Ascending aorta (tissue), 2 donors: ENCODE data around the gene GCNT1. TPM values are rescaled to one million over a fixed set of nuclear protein-coding genes. Genes with fewer than 3 reads are reported as not detected.
"Not testable (repeated sequence)": the region's sequence is repeated elsewhere in the genome, so short reads cannot be mapped to it uniquely, and the experiment has no call there.

ENCODE experiments used
- DNase-seq, 2 donors: peaks; one replicate each; pipeline ENCODE4 v3.0.0-alpha.2; 2019; ENCODE audit warnings: low spot score in 2 of 2
- H3K27ac ChIP-seq, 2 donors: fragments of 200-600 bp; sonication (generic); one replicate each; pipeline ENCODE4 v1.5.1; 2016 to 2017; ENCODE audit warnings: mild to moderate bottlenecking in 1 of 2
- H3K27me3 ChIP-seq: fragments of 200-600 bp; sonication (generic); one replicate; pipeline ENCODE4 v1.5.1; 2017
- H3K36me3 ChIP-seq, 2 donors: fragments of 200-600 bp; sonication (generic); one replicate each; pipeline ENCODE4 v1.5.1; 2016
- H3K4me1 ChIP-seq, 2 donors: fragments of 200-600 bp; sonication (generic); one replicate each; pipeline ENCODE4 v1.5.1; 2016 to 2017; ENCODE audit warnings: mild to moderate bottlenecking in 1 of 2
- H3K4me3 ChIP-seq, 2 donors: fragments of 200-600 bp; sonication (generic); one replicate each; pipeline ENCODE4 v1.5.1; 2016 to 2017; ENCODE audit warnings: mild to moderate bottlenecking in 1 of 2
- H3K9me3 ChIP-seq, 2 donors: fragments of 200-600 bp; sonication (generic); one replicate each; pipeline ENCODE4 v1.5.1; 2016
- intact Hi-C: fragments of 100-400 bp; cut with DNase I; formaldehyde crosslinking; loops from one replicate; pipeline ENCODE4 v1.15.1; 2023
- total RNA-seq: library from RNA; depleted of rRNA; stranded (reverse); fragments of >200 nt; gene quantifications from one replicate; pipeline ENCODE4 v1.1.0, GENCODE V29; 2016
- TF ChIP-seq, protein P1 (sequence below), 3 experiments: fragments of 200-600 bp in 2 of 3; fragments of 450-650 bp in 1 of 3; sonication (generic) in 2 of 3; IDR thresholded peaks; one replicate each; pipeline ENCODE4 v1.5.1; 2016 to 2019; ENCODE audit warnings: antibody characterized with exemption in 3 of 3, mild to moderate bottlenecking in 1 of 3, moderate library complexity in 1 of 3

The GCNT1 gene
- total RNA-seq, 1 donor from 2014 or later, result 0.21 TPM

DNA sequence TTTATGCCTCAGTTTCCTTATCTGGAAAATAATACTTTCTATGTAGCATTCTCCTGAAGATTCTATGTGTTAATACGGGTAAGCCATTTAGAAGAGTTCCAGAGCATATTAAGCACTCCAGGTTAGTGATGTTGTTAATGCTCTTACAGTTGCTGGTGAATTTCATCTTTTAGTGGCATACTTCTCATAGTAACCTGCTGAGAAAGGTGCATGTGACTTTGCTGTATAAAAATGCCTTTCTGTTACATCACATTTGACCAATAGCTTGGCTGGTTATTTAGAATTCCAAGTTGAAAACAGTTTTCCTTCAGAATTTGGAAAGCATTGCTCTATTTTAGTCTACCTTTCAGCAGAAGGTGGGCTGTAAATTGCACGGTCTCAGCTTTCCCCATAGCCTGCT is 27.2 kb downstream of the GCNT1 start:
- intact Hi-C loops, result no loop called here
- no peak for DNase-seq
- Histone ChIP-seq H3K4me1 (no peaks in the 10 kb centered on the region), H3K9me3 (no peaks in the 10 kb centered on the region), H3K36me3 (no peaks in the 10 kb centered on the region), H3K4me3 (no peak overlapping the region), H3K27me3 (no peaks in the 10 kb centered on the region), H3K27ac (no peak overlapping the region)
- TF ChIP-seq, protein P1, sequence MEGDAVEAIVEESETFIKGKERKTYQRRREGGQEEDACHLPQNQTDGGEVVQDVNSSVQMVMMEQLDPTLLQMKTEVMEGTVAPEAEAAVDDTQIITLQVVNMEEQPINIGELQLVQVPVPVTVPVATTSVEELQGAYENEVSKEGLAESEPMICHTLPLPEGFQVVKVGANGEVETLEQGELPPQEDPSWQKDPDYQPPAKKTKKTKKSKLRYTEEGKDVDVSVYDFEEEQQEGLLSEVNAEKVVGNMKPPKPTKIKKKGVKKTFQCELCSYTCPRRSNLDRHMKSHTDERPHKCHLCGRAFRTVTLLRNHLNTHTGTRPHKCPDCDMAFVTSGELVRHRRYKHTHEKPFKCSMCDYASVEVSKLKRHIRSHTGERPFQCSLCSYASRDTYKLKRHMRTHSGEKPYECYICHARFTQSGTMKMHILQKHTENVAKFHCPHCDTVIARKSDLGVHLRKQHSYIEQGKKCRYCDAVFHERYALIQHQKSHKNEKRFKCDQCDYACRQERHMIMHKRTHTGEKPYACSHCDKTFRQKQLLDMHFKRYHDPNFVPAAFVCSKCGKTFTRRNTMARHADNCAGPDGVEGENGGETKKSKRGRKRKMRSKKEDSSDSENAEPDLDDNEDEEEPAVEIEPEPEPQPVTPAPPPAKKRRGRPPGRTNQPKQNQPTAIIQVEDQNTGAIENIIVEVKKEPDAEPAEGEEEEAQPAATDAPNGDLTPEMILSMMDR (IDR thresholded peaks at IDR 0.05), result no peak

DNA sequence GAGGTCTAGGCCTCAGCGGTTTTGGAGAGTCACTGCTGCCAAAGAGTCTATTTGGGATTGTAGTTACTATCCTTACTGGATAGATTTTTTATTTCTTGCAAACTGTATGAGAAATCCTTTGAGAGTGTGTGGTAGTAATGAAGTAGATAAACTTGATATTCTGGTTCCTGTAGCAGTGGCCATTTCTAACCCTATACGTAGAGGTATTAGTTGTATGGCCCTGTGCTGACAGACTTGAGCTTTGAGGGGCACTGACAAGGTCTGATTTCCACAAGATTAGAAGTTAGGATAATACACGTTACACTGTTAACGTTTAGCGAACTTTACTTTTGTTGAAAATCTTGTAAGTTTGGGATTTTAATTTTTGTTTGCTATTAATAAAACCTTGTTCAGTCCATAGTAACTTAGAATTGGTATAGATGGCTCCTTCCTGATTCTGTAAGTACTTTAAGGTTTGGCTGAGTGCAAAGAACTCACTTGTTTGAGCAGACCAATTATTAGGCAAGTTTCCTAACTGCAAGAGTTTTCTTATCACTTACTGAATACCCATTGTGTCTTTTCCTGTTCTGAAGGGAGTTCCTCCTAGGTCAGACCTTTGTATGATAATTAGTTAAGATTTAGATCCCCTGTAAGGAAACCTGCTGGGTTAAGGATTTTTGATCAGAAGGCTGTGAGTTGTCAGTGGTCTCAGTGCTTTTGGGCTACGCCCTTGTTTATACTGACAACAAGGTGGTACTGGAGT is 31.4 kb downstream of the GCNT1 start:
- intact Hi-C loops, result no loop called here
- no peaks in the 10 kb centered on the region for H3K27me3 ChIP-seq
- H3K4me1 ChIP-seq, result no peaks in the 10 kb centered on the region
- H3K4me3 ChIP-seq, result no peak overlapping the region
- TF ChIP-seq, protein P1 (IDR thresholded peaks at IDR 0.05), result no peak
- no peak overlapping the region for H3K27ac ChIP-seq
- H3K9me3 ChIP-seq, result no peaks in the 10 kb centered on the region
- no peak for DNase-seq
- no peaks in the 10 kb centered on the region for H3K36me3 ChIP-seq

DNA sequence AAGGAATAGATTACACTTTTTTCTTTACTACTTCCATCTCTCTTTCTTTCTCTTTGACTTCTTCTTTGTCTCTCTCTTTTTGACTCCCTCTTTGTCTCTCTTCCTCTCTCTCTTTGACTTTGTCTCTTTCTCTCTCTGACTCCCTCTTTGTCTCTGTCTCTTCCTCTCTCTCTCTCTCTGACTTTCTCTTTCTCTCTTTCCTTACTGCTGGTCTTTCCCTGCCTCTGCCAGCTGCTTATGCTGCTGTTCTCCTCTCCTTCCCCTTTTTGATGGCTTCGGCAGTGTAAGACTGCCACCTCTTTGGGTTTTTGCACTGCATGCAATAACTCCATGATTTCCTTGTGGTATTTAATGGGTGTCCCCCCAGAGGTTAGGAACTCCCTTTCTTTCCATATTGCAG is 32.1 kb downstream of the GCNT1 start:
- H3K9me3 ChIP-seq, DNase-seq, H3K27ac ChIP-seq, H3K4me3 ChIP-seq, intact Hi-C loops, H3K36me3 ChIP-seq, H3K4me1 ChIP-seq, H3K27me3 ChIP-seq: not testable (repeated sequence)

DNA sequence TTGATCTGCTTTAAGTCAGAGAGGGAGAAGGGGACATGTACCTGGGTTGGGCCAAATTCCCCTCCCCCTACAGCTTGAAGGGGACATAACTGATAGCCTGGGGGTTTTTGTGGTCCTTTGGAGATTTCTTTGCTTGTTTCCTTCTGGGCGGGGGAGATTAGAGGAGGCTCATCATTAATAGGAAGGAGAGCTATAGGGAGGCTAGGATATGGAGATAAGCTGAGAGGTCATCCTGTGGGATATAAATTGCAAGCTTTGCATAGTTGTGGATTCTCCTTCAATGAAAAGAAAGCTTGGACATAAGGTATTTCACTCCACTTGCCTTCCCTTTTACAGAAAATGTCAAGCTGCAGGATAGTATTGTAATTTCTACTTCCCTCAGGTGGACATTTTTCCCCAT is 34.5 kb downstream of the GCNT1 start:
- H3K36me3 ChIP-seq, H3K4me1 ChIP-seq, H3K4me3 ChIP-seq, H3K27me3 ChIP-seq, DNase-seq, intact Hi-C loops, H3K9me3 ChIP-seq, H3K27ac ChIP-seq: not testable (repeated sequence)

DNA sequence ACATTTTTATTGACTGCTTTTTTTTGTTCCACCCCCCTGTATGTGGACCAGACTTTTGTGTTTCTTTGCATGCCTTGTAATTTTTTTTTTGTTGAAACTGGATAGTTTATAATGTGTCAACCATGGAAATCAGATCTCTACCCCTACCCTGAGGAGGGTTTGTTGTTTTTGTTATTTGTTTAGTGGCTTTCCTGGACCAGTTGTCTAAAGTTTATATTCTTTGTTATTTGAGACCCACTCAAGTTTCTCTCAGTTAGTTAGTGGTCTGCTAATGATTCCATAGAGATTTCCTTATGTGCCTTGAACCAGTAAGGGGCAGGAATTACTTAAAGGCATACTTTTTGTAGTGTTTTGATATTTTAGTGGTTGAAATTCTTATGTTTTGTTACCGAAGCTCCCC is 41.1 kb downstream of the GCNT1 start:
- H3K27me3 ChIP-seq, result no peaks in the 10 kb centered on the region
- intact Hi-C loops, result no loop called here

DNA sequence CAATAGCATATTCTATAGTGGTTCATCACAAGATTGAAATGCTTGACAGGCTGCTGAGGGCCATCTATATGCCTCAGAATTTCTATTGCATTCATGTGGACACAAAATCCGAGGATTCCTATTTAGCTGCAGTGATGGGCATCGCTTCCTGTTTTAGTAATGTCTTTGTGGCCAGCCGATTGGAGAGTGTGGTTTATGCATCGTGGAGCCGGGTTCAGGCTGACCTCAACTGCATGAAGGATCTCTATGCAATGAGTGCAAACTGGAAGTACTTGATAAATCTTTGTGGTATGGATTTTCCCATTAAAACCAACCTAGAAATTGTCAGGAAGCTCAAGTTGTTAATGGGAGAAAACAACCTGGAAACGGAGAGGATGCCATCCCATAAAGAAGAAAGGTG is 43.8 kb downstream of the GCNT1 start:
- TF ChIP-seq, protein P1 (IDR thresholded peaks at IDR 0.05), result no peak

More for the DNA sequence above, 41.1 kb downstream of the GCNT1 start:
- Histone ChIP-seq H3K4me3 (no peak overlapping the region), H3K36me3 (no peaks in the 10 kb centered on the region), H3K27ac (no peak overlapping the region), H3K9me3 (no peaks in the 10 kb centered on the region), H3K4me1 (no peaks in the 10 kb centered on the region)
- TF ChIP-seq, protein P1 (IDR thresholded peaks at IDR 0.05), result no peak
- DNase-seq, result no peak

DNA sequence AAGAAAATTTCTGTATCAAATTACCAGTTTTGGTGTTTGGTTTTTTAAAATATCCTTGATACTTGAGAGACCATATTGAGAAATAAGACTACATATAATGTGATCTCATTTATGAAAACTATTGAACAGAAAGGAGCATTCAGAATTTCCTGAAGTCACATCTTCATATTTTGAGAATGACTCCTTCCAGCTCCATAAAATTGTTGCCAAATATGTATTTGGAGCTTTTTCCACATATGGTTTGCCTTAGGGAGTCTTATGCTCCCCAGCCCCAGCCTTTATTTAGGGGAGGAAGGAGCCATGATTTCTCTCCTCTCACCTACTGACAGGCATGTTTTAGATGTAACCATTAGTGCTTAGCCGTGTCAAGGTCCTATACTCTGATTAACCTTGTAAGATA is 51.1 kb downstream of the GCNT1 start:
- TF ChIP-seq, protein P1 (IDR thresholded peaks at IDR 0.05), result no peak
- intact Hi-C loops, result no loop called here
- H3K36me3 ChIP-seq, result no peaks in the 10 kb centered on the region
- DNase-seq, result no peak
- no peak overlapping the region for H3K4me3 ChIP-seq
- no peaks in the 10 kb centered on the region for H3K27me3 ChIP-seq
- no peaks in the 10 kb centered on the region for H3K9me3 ChIP-seq
- H3K4me1 ChIP-seq, result no peaks in the 10 kb centered on the region
- H3K27ac ChIP-seq, result no peak overlapping the region

More for the DNA sequence above, 43.8 kb downstream of the GCNT1 start:
- Histone ChIP-seq H3K4me1 (no peaks in the 10 kb centered on the region), H3K4me3 (no peak overlapping the region), H3K9me3 (no peaks in the 10 kb centered on the region), H3K36me3 (no peaks in the 10 kb centered on the region), H3K27ac (no peak overlapping the region), H3K27me3 (no peaks in the 10 kb centered on the region)
- intact Hi-C loops, result no loop called here
- DNase-seq, result no peak
